Right renal pelvis (tissue), 4 donors: ENCODE measurements around the gene ALG10. TPM values are rescaled to one million over a fixed set of nuclear protein-coding genes. Genes with fewer than 3 reads are reported as not detected.
A peak's percentile ranks its signal among the peaks of the same experiment; 100 is the strongest.
"Not testable (repeated sequence)": the region's sequence is repeated elsewhere in the genome, so short reads cannot be mapped to it uniquely, and the experiment has no call there.

ENCODE experiments used
- DNase-seq, 4 donors: peaks; one replicate each; pipeline ENCODE4 v3.0.0-alpha.2; 2013; ENCODE audit warnings: low read depth in 4 of 4, low spot score in 3 of 4, missing footprints in 1 of 4
- polyA plus RNA-seq, 4 donors: library from polyadenylated mRNA; unstranded; fragments of 120-200 nt; gene quantifications; one replicate each; pipeline ENCODE4 v1.2.1, GENCODE V29; 2013; ENCODE audit not compliant: insufficient read length in 4 of 4

Gene ALG10, protein sequence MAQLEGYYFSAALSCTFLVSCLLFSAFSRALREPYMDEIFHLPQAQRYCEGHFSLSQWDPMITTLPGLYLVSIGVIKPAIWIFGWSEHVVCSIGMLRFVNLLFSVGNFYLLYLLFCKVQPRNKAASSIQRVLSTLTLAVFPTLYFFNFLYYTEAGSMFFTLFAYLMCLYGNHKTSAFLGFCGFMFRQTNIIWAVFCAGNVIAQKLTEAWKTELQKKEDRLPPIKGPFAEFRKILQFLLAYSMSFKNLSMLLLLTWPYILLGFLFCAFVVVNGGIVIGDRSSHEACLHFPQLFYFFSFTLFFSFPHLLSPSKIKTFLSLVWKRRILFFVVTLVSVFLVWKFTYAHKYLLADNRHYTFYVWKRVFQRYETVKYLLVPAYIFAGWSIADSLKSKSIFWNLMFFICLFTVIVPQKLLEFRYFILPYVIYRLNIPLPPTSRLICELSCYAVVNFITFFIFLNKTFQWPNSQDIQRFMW
- 1 to 10 TPM; 8.1 to 8.8 (median 8.3) TPM for polyA plus RNA-seq

DNA sequence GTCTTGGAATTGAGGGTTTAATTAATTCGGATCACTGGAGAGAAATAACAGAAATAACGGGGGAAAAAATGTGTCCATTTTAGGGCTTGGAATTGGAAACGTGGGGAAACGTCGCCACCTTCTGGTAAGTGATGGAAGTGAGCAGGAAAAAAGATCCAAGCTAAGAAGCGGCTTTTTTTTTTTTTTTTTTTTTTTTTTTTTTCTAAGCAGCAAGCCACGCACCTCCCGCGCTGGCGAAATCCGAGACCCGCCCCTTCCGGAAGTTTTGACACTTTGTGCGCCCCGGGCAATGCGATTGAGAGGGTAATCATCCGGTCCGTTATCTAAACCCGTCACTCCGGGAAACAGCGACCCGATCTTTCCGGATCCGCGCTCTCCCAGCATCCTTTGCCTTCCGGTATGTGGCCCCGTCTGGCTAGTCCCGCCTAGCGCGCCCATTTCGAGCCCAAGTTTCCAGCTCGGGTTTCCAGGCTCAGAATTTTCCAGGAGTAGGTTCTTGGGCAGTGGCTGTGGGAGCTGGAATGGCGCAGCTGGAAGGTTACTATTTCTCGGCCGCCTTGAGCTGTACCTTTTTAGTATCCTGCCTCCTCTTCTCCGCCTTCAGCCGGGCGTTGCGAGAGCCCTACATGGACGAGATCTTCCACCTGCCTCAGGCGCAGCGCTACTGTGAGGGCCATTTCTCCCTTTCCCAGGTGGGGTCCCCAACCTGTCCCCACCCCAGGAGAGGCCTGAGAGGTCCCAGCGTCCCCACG is at the start of gene ALG10:
Gene ALG10, plus strand, starts transcription at position 418 of the 752 bp plus-strand sequence. Its CDS starts 104 bp downstream, at position 522.
- peak; percentile 88 to 97 (median 96) for DNase-seq

DNA sequence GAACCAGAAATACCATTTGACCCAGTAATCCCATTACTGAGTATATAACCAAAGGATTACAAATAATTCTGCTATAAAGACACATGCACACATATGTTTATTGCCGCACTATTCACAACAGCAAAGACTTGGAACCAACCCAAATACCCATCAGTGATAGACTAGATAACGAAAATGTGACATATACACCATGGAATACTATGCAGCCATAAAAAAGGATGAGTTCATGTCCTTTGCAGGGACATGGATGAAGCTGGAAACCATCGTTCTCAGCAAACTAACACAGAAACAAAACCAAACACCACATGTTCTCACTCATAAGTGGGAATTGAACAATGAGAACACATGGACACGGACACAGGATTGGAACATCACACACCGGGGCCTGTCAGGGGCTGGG is 49.4 kb upstream of the ALG10 start:
- not testable (repeated sequence) for DNase-seq

DNA sequence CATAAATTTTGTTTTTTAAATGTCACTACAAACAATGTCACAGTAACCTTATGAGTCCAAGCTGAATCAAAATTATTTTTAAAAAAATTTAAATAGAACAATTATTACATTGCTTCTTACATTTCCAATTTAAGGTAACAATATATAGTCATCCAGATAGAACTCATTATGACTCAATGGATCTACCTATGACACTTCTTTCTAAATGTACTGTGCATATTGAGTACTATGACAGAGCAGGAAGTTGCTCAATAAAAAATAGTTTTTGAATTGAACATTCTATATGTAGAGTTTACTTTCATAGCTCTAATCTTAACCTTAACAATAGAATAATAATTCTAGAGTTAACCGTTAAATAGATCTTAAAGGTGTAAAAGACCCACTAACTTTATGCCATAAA is 44.4 kb upstream of the ALG10 start:
- no peak for DNase-seq

DNA sequence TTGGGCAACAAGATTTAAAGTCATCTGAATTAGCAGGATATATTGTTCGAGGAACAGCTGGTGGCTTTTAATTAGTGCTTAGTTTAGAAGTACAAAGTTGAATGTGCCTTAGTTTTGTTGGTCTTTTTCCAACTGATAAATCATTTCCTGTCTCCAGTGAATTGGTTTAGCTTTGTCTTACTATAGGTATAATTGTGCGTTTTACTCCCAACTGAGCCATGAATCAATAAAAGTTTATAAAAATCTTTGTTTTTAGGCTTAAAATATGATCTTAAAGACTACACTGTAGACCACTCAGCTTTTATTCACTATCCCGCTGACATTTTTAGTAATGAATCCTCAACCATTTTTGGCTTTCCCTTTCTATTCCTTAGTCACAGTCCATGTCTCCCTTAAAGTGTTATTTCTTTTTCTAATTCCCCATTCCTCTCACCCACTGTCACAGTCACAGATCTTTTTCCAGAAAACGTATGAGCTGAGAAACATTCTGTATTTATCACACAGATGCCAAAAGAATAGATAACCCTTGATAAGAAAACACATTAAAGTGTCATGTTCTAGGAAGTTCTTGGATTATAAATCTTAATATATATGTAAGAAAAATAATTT is 34.0 kb upstream of the ALG10 start:
- peak in 3 of 4 donors; percentile 25 to 53 (median 38) for DNase-seq

DNA sequence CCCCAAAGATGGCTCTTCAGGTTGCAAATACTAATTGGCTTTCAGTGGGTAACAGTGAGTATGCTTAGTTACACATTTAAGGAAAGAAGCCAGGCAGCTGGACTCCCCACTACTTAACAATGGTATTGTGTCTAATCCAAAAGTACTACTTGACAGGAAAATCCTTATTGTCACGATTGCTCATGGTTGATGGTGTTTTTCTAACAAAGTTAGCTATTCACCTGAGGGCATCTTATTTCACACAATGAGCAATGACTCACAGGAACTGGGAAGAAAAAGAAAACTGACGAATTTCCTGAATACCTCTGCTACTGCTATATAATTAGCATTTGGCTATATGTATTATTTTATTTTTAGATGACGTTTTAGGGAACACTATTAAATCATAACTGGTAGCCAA is 33.4 kb upstream of the ALG10 start:
- peak in 1 of 4 donors; percentile 4 for DNase-seq

DNA sequence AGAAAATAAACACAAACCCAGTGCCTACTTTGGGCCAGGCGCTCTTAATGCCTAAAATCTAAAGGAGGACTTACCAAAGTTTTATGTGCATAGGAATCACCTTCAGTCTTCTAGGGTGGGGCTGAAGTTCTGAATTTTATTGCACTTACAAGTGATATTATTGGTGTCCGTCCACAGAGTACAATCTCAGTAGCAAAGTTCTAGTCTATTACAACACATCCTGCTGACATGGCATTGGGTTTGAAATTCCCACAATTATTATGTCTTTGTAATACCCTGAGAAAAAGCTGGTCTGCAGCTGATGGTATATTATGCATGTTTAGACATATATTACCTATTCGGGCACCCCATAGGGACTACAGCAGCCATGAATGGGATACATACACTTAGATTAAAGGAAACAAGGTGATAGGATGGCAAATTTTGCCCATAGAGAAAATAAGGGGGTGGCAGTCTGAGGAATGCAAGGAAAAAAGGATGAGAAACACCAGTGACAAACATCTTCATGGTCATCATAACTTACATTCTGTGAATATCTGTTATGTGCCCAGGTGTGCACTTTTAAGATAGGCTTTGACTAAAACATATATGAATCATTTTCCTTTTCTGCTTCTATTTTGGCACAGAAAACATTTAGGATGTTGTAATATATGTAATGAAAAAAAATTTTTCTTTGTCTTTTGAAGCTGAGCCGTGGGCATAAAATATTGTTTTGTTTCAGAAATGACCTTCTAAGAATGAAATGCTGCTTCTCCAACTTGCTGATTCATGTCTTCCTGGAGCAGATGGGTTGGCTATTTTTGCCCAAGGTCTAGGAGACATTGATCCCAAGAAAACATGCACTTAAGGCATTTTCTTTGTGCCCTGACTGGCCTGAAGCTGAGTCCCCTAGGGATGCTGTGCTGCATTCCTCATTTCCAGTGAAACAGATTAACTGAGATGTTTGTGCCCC is 27.2 kb upstream of the ALG10 start:
- no peak for DNase-seq

DNA sequence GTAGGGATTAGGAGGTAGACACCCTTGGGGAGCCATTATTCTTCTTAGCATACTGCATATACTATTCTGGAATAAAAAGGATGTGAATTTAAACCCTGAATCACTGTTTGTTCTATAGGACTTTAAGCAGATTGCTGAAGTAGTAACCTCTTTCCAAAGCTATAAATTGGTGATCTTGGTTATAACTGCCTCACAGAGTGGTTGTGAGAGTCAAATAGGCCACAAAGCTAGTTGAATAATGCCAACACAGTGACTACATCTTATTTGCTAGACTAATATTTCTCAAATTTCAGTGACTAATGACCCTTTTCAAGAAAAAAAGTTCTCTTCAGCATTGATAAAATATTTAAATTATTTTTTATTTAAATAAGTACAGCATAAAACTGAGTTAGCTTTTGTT is 13.5 kb upstream of the ALG10 start:
- DNase-seq = not testable (repeated sequence)

DNA sequence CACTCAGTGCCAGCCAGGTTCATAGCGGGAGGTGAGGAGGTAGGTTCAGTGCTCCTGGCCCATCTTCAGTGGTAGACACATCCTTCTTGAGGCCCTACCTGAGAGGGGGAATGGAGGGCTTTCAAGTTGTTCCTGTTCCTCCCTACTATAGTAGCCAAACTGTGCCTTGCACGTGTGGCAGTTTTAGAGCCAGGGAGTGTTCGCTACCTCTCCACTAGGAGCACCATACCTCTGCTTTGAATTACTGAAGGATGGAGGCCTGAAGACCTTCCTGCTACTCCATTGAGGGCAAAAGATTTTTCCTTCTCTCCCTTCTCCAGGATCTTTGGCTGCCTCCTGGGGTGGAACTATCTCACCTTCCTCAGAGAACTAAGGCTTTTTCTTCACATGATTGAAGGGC is 5.9 kb upstream of the ALG10 start:
- DNase-seq = no peak

DNA sequence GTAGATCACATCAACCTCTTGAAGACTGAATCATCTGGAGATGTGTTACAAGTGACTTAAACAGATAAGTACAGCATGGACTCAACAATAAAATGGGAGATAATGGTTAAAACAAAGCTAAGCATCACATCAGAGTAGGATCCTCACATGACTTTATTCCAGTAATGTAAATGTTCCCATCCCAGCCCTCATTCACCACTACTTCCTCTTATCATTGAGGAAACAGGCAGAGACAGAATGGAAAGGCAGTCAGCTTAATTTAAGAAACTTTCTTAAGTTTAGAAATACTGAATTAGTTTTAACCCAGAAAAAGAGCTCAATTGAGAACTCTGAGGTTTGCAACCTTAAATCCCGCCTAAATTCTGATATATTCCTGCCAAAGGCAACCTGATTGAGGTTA is 1.2 kb upstream of the ALG10 start:
- no peak for DNase-seq

DNA sequence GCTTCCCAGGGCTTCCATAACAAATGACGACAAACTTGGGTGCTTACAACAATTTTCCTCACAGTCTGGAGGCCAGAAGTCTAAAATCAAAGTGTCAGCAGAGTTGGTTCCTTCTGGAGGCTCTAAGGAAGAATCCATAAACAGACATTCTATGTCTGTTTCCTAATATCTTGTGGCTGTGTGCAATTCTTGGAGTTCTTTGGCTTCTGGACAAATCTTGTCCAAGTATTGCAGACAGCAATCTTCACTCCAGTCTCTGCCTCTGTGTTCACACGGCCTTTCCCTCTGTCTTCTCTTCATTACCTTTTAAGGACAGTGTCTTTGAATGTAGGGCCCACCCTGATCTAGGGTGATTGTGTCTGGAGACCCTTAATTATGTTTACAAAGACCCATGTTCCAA is 5.4 kb downstream of the ALG10 start:
- not testable (repeated sequence) for DNase-seq

DNA sequence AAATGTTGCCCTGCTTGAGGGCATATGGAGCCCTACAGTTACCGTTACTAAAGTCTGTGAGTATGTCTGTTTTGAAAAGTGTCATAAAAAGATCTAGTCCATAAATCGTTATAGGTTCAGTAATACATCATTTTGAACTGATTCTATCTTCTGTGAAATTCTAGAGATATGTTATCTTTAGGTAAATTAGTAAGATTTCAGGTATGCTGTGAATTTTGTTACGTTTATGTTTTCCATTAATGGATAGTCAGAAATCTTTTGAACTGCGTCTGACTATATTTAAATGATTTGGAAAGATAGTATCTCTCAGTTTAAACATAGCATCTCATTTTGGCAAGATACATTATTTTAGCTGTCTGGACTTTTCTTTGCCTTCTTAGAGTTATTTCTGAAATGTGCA is 8.3 kb downstream of the ALG10 start:
- no peak for DNase-seq

DNA sequence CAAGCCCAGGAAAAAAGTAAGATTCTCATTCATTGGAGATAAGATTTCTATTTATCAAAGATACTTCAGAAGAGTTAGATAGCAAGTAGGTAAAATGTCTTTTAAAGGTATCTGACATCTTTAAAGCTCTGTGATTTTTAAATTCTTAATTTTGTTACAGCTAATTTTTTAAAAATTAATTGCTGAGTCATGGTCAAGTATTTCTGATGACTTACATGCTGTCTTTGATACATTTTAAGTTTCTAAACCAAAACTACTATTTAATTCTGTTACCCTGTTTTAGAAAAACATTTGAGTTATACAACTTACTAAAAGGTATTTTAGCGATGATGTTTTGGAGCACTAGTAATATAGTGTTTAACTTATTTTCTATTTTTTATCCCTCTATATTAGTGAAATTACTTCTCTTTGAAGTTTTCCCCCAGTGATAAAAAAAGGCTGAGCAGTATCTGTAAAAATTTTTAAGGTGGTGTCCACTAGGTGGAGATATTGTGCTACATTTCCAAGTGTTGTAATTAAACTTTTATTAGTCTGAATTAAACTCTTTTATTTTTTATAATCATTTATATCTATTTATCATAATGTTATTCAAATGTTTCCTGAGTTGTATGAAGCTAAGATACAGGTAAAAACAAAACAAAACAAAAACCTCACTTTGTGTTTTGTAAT is 11.5 kb downstream of the ALG10 start:
- DNase-seq = no peak

DNA sequence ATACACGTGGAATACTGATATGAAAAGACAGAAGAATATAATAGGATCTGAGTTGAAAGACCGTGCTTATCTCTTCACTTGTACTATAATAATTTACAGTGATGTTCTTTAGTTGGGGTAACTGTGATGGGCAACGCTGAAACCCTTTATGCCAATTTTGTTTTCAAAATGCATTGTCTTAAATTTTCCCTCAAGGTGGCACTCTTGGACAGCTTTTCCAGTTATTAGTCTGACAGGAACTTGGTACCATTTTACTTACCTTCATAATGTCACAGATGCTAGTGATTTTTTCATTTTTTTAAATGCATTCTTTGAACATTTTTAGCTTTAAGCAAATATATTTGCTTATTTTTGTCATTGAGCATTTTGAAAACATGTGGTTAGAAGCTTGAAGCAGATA is 16.1 kb downstream of the ALG10 start:
- not testable (repeated sequence) for DNase-seq

DNA sequence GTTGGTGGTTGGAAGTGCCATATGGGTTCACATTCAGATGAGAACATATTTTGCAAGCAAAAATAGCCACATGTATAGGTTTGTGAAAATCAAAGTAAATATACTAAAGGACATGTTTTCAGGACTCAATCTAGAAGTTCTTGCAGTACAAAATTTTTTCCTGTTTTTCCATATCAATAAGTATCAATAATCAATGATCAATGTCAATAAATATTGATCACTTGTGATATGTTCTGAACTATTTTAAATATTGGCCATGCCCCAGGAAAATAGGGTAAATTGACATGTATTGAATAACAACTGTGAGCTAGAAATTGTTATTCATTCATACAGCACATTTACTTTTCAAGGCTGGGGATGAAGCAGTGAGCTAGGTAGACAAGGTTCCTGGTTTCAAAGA is 24.3 kb downstream of the ALG10 start:
- no peak for DNase-seq

DNA sequence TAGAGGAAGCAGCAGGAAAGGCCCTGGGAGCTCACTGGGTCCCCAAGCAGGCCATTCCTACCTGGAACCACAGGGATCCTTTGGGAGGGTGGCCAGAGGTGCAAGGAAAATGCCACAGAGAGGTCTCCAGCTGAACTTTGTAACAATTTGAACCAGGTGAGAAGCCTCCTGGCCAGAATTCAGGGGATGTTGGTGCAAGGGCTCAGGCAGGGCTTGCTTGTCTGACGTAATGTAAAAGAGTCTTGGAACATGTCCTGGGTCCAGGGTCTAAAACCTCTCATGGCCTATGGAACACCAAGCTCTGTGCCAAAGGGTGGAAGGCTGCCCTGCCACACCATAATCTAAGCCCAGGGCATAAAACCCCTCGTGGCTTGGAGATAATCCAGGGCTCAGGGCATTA is 25.6 kb downstream of the ALG10 start:
- DNase-seq = not testable (repeated sequence)

DNA sequence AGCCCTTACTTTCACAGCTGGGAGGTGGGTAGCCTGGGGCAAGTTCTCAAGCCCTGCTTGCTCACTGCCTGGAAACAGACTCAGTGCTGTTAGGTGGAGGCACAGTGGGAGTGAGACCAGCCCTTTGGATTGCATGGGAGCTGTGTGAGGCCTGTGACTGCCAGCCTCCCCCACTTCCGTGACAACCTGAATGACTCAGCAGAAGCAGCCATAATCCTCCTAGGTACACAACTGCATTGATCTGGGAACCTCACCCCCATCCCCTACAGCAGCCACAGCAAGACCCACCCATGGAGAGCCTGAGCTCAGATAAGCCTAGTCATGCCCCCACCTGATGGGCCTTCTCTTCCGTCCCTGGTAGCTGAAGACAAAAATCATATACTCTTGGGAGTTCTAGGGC is 26.4 kb downstream of the ALG10 start:
- DNase-seq = no peak

DNA sequence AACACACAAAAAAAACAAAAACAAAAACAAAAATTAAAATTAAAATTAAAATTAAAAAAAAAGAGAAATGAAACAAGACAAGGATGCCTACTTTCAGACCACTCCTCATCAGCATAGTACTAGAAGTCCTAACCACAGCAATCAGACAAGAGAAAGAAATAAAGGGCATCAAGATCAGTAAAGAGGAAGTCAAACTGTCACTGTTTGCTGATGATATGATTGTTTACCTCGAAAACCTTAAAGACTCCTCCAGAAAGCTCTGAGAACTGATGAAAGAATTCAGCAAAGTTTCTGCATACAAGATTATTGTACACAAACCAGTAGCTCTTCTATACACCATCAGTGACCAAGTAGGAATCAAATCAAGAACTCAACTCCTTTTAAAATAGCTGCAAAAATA is 29.2 kb downstream of the ALG10 start:
- DNase-seq = no peak

DNA sequence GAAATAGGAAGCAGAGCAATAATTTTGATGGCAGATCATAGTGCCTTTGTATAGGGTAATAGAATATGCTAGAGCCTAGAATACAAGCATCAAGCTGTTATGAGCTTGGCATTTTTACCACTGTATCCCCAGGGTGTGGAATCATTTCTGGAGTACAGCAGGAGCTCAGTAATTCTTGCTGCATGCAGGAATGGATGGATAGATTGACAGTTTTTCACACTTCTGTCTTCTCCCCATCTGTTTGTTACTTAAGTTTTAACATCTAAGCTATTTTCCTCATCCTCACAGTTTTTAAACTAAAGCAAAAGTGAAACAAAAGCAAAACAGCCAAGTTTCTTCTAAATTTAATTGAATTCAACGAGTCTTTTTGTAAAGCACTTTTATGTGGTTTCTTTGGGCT is 32.6 kb downstream of the ALG10 start:
- DNase-seq = no peak
